Uterus (tissue), 4 donors: ENCODE data around the gene CPE. TPM values are rescaled to one million over a fixed set of nuclear protein-coding genes. Genes with fewer than 3 reads are reported as not detected.
"Not testable (repeated sequence)": the region's sequence is repeated elsewhere in the genome, so short reads cannot be mapped to it uniquely, and the experiment has no call there.

Source experiments
- DNase-seq, 2 donors: peaks; one replicate each; pipeline ENCODE4 v3.0.0-alpha.2; 2019 to 2020
- H3K27ac ChIP-seq, 2 donors: fragments of 200-600 bp; sonication (generic); 1 replicate in 1 of 2; 2 replicates in 1 of 2; pipeline ENCODE4 v1.5.1; 2016 to 2018
- H3K27me3 ChIP-seq, 2 donors: fragments of 200-600 bp; sonication (generic); one replicate each; pipeline ENCODE4 v1.5.1; 2018 to 2019; ENCODE audit warnings: control low read depth in 1 of 2
- H3K36me3 ChIP-seq, 2 donors: fragments of 200-600 bp; sonication (generic); one replicate each; pipeline ENCODE4 v1.5.1; 2019; ENCODE audit warnings: control low read depth in 1 of 2
- H3K4me1 ChIP-seq, 2 donors: fragments of 200-600 bp; sonication (generic); one replicate each; pipeline ENCODE4 v1.5.1; 2018 to 2019; ENCODE audit warnings: control low read depth in 1 of 2
- H3K4me3 ChIP-seq, 2 donors: fragments of 200-600 bp; sonication (generic); 1 replicate in 1 of 2; 2 replicates in 1 of 2; pipeline ENCODE4 v1.5.1; 2018 to 2019; ENCODE audit warnings: mild to moderate bottlenecking in 1 of 2
- H3K9me3 ChIP-seq, 2 donors: fragments of 200-600 bp; sonication (generic); one replicate each; pipeline ENCODE4 v1.5.1; 2019; ENCODE audit warnings: control low read depth in 1 of 2
- CTCF ChIP-seq, 4 experiments: fragments of 200-600 bp in 2 of 4; fragments of 450-650 bp in 2 of 4; sonication (generic) in 2 of 4; IDR thresholded peaks; one replicate each; pipeline ENCODE4 v1.5.1; 2016 to 2019; ENCODE audit warnings: antibody characterized with exemption in 4 of 4, mild to moderate bottlenecking in 2 of 4, moderate library complexity in 1 of 4
- POLR2A ChIP-seq, 2 donors: fragments of 450-650 bp; IDR thresholded peaks; one replicate each; pipeline ENCODE4 v1.6.1; 2016; ENCODE audit warnings: antibody characterized with exemption in 2 of 2, mild to moderate bottlenecking in 1 of 2, moderate library complexity in 1 of 2
- intact Hi-C: fragments of 100-400 bp; cut with DNase I; formaldehyde crosslinking; loops from one replicate; pipeline ENCODE4 v1.15.1; 2023; ENCODE audit warnings: low total_unique reads
- total RNA-seq, 4 donors: library from RNA; depleted of rRNA in 3 of 4; stranded (reverse); fragments of >200 nt in 3 of 4; gene quantifications; one replicate each; pipeline versions ENCODE4 v1.1.0 to v1.2.4, GENCODE V29; 2014 to 2023
- donor health status: DM: yes; HTN: yes; CAD: no.

CPE gene
- total RNA-seq, 4 donors from 2014 or later: 85.0 to 395 (median 129) TPM

DNA sequence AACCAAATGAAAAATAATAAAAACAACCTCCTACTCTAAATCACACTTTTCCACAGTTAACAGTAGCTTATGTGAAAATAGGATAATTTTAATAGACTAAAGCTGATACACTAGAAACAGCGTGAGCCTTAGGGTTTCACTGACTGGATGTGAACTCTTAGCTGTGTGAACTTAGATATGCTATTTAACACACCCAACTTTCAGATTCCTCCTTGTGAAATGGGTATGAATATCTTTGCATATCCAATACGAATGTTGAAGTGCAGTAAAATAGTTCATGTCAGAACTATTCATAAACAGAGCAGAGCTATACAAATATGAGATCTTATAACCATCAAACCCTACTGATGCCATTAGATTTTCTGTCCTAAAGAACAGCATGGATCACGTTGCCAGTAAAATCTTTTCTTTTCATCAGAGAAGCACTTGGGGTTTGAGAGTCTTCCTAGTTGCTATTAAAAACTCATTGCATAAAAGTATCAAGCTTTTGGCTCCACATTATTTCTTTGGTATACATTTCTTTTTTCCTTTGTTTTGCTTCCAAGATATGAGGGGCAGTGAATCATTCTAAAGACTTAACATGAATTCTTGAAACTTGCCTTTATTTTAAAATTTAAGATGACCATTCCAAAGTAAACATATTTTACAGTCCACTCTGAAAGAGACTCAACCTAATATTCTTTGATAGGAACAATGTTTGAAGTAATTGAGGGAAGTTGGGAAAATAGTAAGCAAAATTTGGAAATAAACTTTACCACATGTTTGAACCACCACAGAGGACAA, 102.4 kb downstream of the CPE start:
- Histone ChIP-seq H3K9me3 (no peaks in the 10 kb centered on the region), H3K4me3 (no peak overlapping the region), H3K36me3 (no peaks in the 10 kb centered on the region), H3K27ac (no peak overlapping the region), H3K27me3 (no peaks in the 10 kb centered on the region), H3K4me1 (no peaks in the 10 kb centered on the region)
- no peak for TF ChIP-seq POLR2A (IDR thresholded peaks at IDR 0.05)
- TF ChIP-seq CTCF (IDR thresholded peaks at IDR 0.05): no peak
- intact Hi-C loops: no loop called here
- no peak for DNase-seq

DNA sequence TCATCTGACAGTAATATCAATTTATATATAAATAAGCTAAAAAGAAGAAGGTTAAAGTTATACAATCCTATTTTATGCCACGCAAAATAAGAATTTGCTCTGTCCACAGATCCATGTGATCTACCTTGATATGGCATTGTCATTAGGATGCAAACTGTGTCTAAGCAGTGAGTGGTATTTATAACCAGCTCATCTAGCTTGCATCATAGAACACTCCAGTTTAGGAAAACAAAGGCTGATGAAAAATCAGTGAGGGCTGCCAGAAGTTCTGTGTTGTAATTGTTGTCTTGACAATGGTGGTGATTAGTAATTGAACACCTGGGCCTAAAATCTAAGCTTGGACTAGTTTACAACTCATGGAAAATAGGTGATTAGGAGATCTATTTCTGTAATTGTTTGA, 111.0 kb downstream of the CPE start:
- no peak for DNase-seq
- intact Hi-C loops: no loop called here
- H3K4me3 ChIP-seq: no peak overlapping the region
- no peaks in the 10 kb centered on the region for H3K27me3 ChIP-seq
- no peaks in the 10 kb centered on the region for H3K4me1 ChIP-seq
- TF ChIP-seq POLR2A (IDR thresholded peaks at IDR 0.05): no peak
- no peak for TF ChIP-seq CTCF (IDR thresholded peaks at IDR 0.05)
- no peak overlapping the region for H3K27ac ChIP-seq
- no peaks in the 10 kb centered on the region for H3K9me3 ChIP-seq
- no peaks in the 10 kb centered on the region for H3K36me3 ChIP-seq

- H3K4me3 ChIP-seq, DNase-seq, H3K36me3 ChIP-seq, H3K27ac ChIP-seq, intact Hi-C loops, H3K4me1 ChIP-seq, H3K27me3 ChIP-seq, H3K9me3 ChIP-seq: not testable (repeated sequence)
Measured at GRCh38 chr4:165492583-165492982, 113.8 kb downstream of the CPE start.

DNA sequence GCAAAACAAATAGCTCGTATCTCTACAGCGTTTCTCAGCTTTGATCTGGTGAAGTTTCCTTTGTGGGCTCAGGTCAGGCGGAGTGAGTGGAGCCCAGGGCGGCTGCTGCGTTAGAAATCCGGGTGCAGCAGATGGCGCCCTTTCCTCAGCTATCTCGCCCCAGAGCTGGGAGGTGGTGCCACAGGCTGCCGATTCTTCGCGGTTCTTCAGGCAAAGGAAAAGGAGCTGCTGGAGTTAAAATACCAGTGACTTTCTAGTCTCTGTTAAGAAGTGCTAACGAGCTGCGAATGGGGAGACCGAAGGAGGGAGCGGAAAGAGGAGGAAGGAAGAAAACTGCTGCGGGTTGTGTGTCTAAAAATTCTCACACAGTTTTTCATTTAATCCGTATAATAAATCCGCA, 114.6 kb downstream of the CPE start:
- H3K4me3 ChIP-seq: no peak overlapping the region
- intact Hi-C loops: no loop called here

GRCh38 chr4:165502916-165503907, 124.4 kb downstream of the CPE start:
- Histone ChIP-seq H3K4me1 (no peaks in the 10 kb centered on the region), H3K36me3 (no peaks in the 10 kb centered on the region), H3K4me3 (no peak overlapping the region), H3K9me3 (no peaks in the 10 kb centered on the region), H3K27me3 (no peaks in the 10 kb centered on the region), H3K27ac (no peak overlapping the region)
- no peak for DNase-seq
- intact Hi-C loops: no loop called here
- no peak for TF ChIP-seq POLR2A (IDR thresholded peaks at IDR 0.05)
- TF ChIP-seq CTCF (IDR thresholded peaks at IDR 0.05): no peak

More for the DNA sequence above, 114.6 kb downstream of the CPE start:
- peak; percentile 38 to 43 for DNase-seq
- Histone ChIP-seq H3K36me3 (no peaks in the 10 kb centered on the region), H3K9me3 (no peaks in the 10 kb centered on the region), H3K27me3 (no peaks in the 10 kb centered on the region), H3K27ac (no peak overlapping the region), H3K4me1 (no peaks in the 10 kb centered on the region)
- TF ChIP-seq POLR2A (IDR thresholded peaks at IDR 0.05) (no peak), CTCF (IDR thresholded peaks at IDR 0.05) (peak; percentile 41 to 58 (median 48))
